Ishikawa (cell line): ENCODE measurements around the gene PLAAT2.

Experiments
- CEBPB ChIP-seq: IDR thresholded peaks from 2 replicates; pipeline ENCODE4 v1.6.1; 2012
- CREB1 ChIP-seq: IDR thresholded peaks from 2 replicates; pipeline ENCODE4 v1.6.1; 2012; ENCODE audit warnings: low read depth
- EGR1 ChIP-seq: IDR thresholded peaks from 2 replicates; pipeline ENCODE4 v1.6.1; 2012
- EP300 ChIP-seq: IDR thresholded peaks from 2 replicates; pipeline ENCODE4 v1.6.1; 2012; ENCODE audit warnings: borderline replicate concordance
- FOXM1 ChIP-seq: IDR thresholded peaks from 2 replicates; pipeline ENCODE4 v1.6.1; 2012; ENCODE audit warnings: low read depth, borderline replicate concordance
- MAX ChIP-seq: IDR thresholded peaks from 2 replicates; pipeline ENCODE4 v1.6.1; 2012
- NFIC ChIP-seq: IDR thresholded peaks from 2 replicates; pipeline ENCODE4 v1.6.1; 2012
- RAD21 ChIP-seq: IDR thresholded peaks from 2 replicates; pipeline ENCODE4 v1.6.1; 2012; ENCODE audit warnings: low read depth
- REST ChIP-seq: IDR thresholded peaks from 2 replicates; pipeline ENCODE4 v1.6.1; 2012; ENCODE audit warnings: low read depth, mild to moderate bottlenecking
- TAF1 ChIP-seq: IDR thresholded peaks from 2 replicates; pipeline ENCODE4 v1.6.1; 2012; ENCODE audit warnings: low read depth, mild to moderate bottlenecking
- TCF12 ChIP-seq: IDR thresholded peaks from 2 replicates; pipeline ENCODE4 v1.6.1; 2012; ENCODE audit warnings: low read depth
- TEAD4 ChIP-seq: IDR thresholded peaks from 2 replicates; pipeline ENCODE4 v1.6.1; 2012
- USF1 ChIP-seq: IDR thresholded peaks from 2 replicates; pipeline ENCODE4 v1.6.1; 2012
- YY1 ChIP-seq: IDR thresholded peaks from 2 replicates; pipeline ENCODE4 v1.6.1; 2012; ENCODE audit warnings: low read depth
- ZBTB7A ChIP-seq: IDR thresholded peaks from 2 replicates; pipeline ENCODE4 v1.6.1; 2012; ENCODE audit warnings: low read depth

PLAAT2 gene

GRCh38 chr11:63574856-63575602 is 11.8 kb upstream of the PLAAT2 start:
- no peak for TF ChIP-seq CREB1

GRCh38 chr11:63573881-63574855 is 11.0 kb upstream of the PLAAT2 start:
- TF ChIP-seq CREB1 (no peak), TEAD4 (no peak), USF1 (peak; percentile 64)

GRCh38 chr11:63572026-63572688 is 9.0 kb upstream of the PLAAT2 start:
- TF ChIP-seq MAX (no peak), ZBTB7A (no peak), CEBPB (no peak), EP300 (no peak)

GRCh38 chr11:63569570-63569969 is 6.4 kb upstream of the PLAAT2 start:
- TF ChIP-seq EGR1 = no peak
- TF ChIP-seq FOXM1 = no peak
- no peak for TF ChIP-seq CREB1
- TF ChIP-seq TCF12 = no peak
- no peak for TF ChIP-seq ZBTB7A
- TF ChIP-seq REST = no peak
- TF ChIP-seq TAF1 = no peak
- no peak for TF ChIP-seq MAX
- no peak for TF ChIP-seq CEBPB
- no peak for TF ChIP-seq NFIC
- no peak for TF ChIP-seq TEAD4
- TF ChIP-seq YY1 = no peak
- TF ChIP-seq EP300 = no peak
- TF ChIP-seq USF1 = no peak
- TF ChIP-seq RAD21 = no peak

- no peak for TF ChIP-seq YY1
- TF ChIP-seq ZBTB7A = no peak
- no peak for TF ChIP-seq TCF12
- TF ChIP-seq EGR1 = no peak
- no peak for TF ChIP-seq NFIC
- TF ChIP-seq USF1 = no peak
- TF ChIP-seq EP300 = no peak
- no peak for TF ChIP-seq CREB1
- no peak for TF ChIP-seq TEAD4
- TF ChIP-seq CEBPB = no peak
- TF ChIP-seq REST = no peak
- TF ChIP-seq RAD21 = no peak
- no peak for TF ChIP-seq FOXM1
- TF ChIP-seq TAF1 = no peak
- TF ChIP-seq MAX = no peak
Observed at GRCh38 chr11:63567044-63567840, 4.1 kb upstream of the PLAAT2 start.
